ENCODE results near the gene LACTBL1.

DNA sequence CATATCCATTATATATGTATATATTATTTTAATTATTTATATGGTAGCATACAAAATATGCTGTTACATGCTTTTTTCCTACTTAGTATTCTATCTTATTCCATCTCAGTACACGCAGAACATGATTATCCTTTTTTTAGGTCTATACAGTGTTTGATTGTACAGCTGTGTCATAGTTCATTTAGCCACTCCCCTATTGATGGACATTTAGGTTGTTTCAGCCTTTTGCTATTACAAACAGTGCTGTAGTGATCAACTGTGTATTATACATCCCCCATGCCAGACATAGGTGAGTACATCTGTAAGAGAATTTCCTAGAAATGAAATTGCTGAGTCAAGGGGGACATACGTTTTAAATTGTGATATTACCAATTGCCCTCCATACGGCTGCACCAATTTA lies 15.6 kb downstream of the LACTBL1 start:
- TF ChIP-seq, protein P1, sequence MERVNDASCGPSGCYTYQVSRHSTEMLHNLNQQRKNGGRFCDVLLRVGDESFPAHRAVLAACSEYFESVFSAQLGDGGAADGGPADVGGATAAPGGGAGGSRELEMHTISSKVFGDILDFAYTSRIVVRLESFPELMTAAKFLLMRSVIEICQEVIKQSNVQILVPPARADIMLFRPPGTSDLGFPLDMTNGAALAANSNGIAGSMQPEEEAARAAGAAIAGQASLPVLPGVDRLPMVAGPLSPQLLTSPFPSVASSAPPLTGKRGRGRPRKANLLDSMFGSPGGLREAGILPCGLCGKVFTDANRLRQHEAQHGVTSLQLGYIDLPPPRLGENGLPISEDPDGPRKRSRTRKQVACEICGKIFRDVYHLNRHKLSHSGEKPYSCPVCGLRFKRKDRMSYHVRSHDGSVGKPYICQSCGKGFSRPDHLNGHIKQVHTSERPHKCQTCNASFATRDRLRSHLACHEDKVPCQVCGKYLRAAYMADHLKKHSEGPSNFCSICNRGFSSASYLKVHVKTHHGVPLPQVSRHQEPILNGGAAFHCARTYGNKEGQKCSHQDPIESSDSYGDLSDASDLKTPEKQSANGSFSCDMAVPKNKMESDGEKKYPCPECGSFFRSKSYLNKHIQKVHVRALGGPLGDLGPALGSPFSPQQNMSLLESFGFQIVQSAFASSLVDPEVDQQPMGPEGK (CRISPR knock-in tag; IDR thresholded peaks at IDR 0.05; ENCODE audit: borderline replicate concordance) = no peak
- no peak for TF ChIP-seq ZFP30 (CRISPR knock-in tag; IDR thresholded peaks at IDR 0.05)

Data from SK-N-SH treated with all-trans-retinoic acid at 6 μM for 48 hours (cell line).